ENCODE measurements around the gene EPS15.

DNA sequence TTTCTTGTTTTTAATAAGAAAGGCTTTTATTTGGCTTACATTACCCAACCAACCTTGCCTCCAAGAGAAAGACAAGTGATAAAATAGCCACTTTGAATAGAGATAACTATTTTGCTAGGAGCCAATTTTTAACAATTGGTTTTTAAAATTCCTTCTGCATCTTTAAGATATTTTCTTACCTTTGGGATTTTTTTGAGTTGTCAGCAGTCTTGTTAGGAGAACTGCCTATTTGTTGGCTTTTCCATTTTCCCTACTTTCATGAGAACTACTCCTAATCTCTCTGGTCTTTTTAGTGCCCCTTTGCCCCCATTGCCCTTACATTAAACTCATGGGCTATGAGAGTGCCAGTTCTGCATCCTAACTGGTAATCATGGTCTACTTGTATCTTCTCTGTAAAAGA, 38.1 kb upstream of the EPS15 start:
- no peak for TF ChIP-seq FOXM1 (IDR thresholded peaks at IDR 0.05; ENCODE audit: borderline replicate concordance)
- no peak for TF ChIP-seq ZNF384 (IDR thresholded peaks at IDR 0.05)
- TF ChIP-seq, protein P1, sequence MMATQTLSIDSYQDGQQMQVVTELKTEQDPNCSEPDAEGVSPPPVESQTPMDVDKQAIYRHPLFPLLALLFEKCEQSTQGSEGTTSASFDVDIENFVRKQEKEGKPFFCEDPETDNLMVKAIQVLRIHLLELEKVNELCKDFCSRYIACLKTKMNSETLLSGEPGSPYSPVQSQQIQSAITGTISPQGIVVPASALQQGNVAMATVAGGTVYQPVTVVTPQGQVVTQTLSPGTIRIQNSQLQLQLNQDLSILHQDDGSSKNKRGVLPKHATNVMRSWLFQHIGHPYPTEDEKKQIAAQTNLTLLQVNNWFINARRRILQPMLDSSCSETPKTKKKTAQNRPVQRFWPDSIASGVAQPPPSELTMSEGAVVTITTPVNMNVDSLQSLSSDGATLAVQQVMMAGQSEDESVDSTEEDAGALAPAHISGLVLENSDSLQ (IDR thresholded peaks at IDR 0.05), result no peak
- TF ChIP-seq BHLHE40 (IDR thresholded peaks at IDR 0.05; ENCODE audit: borderline replicate concordance), result no peak
- TF ChIP-seq NFRKB (IDR thresholded peaks at IDR 0.05), result no peak

All from HEK293T (cell line).